ENCODE data around the gene TLX2.

GRCh38 chr2:74566754-74567085, 52.5 kb downstream of the TLX2 start:
- TF ChIP-seq, protein P1, sequence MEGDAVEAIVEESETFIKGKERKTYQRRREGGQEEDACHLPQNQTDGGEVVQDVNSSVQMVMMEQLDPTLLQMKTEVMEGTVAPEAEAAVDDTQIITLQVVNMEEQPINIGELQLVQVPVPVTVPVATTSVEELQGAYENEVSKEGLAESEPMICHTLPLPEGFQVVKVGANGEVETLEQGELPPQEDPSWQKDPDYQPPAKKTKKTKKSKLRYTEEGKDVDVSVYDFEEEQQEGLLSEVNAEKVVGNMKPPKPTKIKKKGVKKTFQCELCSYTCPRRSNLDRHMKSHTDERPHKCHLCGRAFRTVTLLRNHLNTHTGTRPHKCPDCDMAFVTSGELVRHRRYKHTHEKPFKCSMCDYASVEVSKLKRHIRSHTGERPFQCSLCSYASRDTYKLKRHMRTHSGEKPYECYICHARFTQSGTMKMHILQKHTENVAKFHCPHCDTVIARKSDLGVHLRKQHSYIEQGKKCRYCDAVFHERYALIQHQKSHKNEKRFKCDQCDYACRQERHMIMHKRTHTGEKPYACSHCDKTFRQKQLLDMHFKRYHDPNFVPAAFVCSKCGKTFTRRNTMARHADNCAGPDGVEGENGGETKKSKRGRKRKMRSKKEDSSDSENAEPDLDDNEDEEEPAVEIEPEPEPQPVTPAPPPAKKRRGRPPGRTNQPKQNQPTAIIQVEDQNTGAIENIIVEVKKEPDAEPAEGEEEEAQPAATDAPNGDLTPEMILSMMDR (IDR thresholded peaks at IDR 0.05): no peak
- no peak for TF ChIP-seq POLR2AphosphoS5 (IDR thresholded peaks at IDR 0.05)

Measured in breast epithelium (tissue), 3 donors.